ENCODE results near the gene DLG2. TPM values are rescaled to one million over a fixed set of nuclear protein-coding genes. Genes with fewer than 3 reads are reported as not detected.

Gene DLG2
- total and polyA plus RNA-seq, 11 donors = 2.4 to 13.9 (median 7.1) TPM

- Histone ChIP-seq H3K9me3 (peaks cover 0 to 22% (median 7%) of the 10 kb centered on the region in 12 donors), H3K27ac (no peak overlapping the region), H3K27me3 (no peaks in the 10 kb centered on the region), H3K36me3 (no peaks in the 10 kb centered on the region), H3K4me3 (no peak overlapping the region), H3K4me1 (no peaks in the 10 kb centered on the region)
- no peak for DNase-seq
- 88 to 100% (median 91%) methylated on average over 2 of the region's 2 CpGs for WGBS, 4 donors
- TF ChIP-seq CTCF (IDR thresholded peaks at IDR 0.05) = no peak
- TF ChIP-seq POLR2A (IDR thresholded peaks at IDR 0.05) = no peak
- ATAC-seq = no peak
- intact Hi-C loops (cut with DNase I) = no loop called here
Measured at GRCh38 chr11:84775503-84775902, 851.6 kb downstream of the DLG2 start.

- Histone ChIP-seq H3K4me1 (no peaks in the 10 kb centered on the region), H3K9me3 (peaks cover 0 to 8% (median under 1%) of the 10 kb centered on the region in 12 donors), H3K4me3 (no peak overlapping the region), H3K27me3 (no peaks in the 10 kb centered on the region), H3K36me3 (no peaks in the 10 kb centered on the region), H3K27ac (no peak overlapping the region)
- DNase-seq = no peak
- TF ChIP-seq CTCF (IDR thresholded peaks at IDR 0.05) (no peak), POLR2A (IDR thresholded peaks at IDR 0.05) (no peak)
- intact Hi-C loops (cut with DNase I) = no loop called here
- no peak for ATAC-seq
Measured at GRCh38 chr11:84763931-84764330, 863.2 kb downstream of the DLG2 start.

- DNase-seq (no peak), ATAC-seq (no peak)
- 79 to 84% (median 83%) methylated on average over 2 of the region's 2 CpGs for WGBS, 4 donors
- Histone ChIP-seq H3K27me3 (no peaks in the 10 kb centered on the region), H3K4me1 (no peaks in the 10 kb centered on the region), H3K9me3 (peaks cover 0 to 3% (median 0%) of the 10 kb centered on the region in 12 donors), H3K4me3 (no peak overlapping the region), H3K36me3 (no peaks in the 10 kb centered on the region), H3K27ac (no peak overlapping the region)
- TF ChIP-seq POLR2A (IDR thresholded peaks at IDR 0.05) (no peak), CTCF (IDR thresholded peaks at IDR 0.05) (no peak)
- intact Hi-C loops (cut with DNase I) = no loop called here
Measured at GRCh38 chr11:84757711-84758110, 869.4 kb downstream of the DLG2 start.

- ATAC-seq (no peak), DNase-seq (no peak)
- Histone ChIP-seq H3K4me1 (no peaks in the 10 kb centered on the region), H3K4me3 (no peak overlapping the region), H3K36me3 (no peaks in the 10 kb centered on the region), H3K27ac (no peak overlapping the region), H3K27me3 (no peaks in the 10 kb centered on the region), H3K9me3 (peaks cover 0 to 3% (median 0%) of the 10 kb centered on the region in 12 donors)
- TF ChIP-seq POLR2A (IDR thresholded peaks at IDR 0.05) (no peak), CTCF (IDR thresholded peaks at IDR 0.05) (no peak)
- 78 to 84% (median 80%) methylated on average over 2 of the region's 2 CpGs for WGBS, 4 donors
- intact Hi-C loops (cut with DNase I) = no loop called here
Measured at GRCh38 chr11:84751371-84751770, 875.8 kb downstream of the DLG2 start.
